OCI-LY7 (cell line): ENCODE measurements around the gene TTC22. TPM values are rescaled to one million over a fixed set of nuclear protein-coding genes. Genes with fewer than 3 reads are reported as not detected.

Source experiments
- BruUV-seq: library from RNA; stranded (reverse); fragments of 400-500 nt; replicated peaks from 2 replicates; lab custom pipeline; 2021; lab: Mats Ljungman, UMichigan
- CTCF ChIA-PET: fragments of 300-600 bp; sonication (Branson Sonifier 250); formaldehyde crosslinking; loops from one replicate; lab custom pipeline; 2022; ENCODE audit warnings: antibody characterized with exemption; ENCODE audit not compliant: unreplicated experiment; lab: Charles Lee
- POLR2A ChIA-PET: fragments of 300-600 bp; sonication (Branson Sonifier 250); formaldehyde crosslinking; loops from one replicate; lab custom pipeline; 2022; ENCODE audit warnings: antibody characterized with exemption; lab: Charles Lee
- DNase-seq: peaks from one replicate; pipeline ENCODE4 v3.0.0-alpha.2; 2015; ENCODE audit warnings: low spot score
- H2AFZ ChIP-seq: fragments of 200-600 bp; sonication (generic), shearing (Covaris generic); 2 replicates; pipeline ENCODE4 v1.6.1; 2014; ENCODE audit warnings: mild to moderate bottlenecking, antibody characterized with exemption, low read length, moderate library complexity
- H3K27ac ChIP-seq: fragments of 200-600 bp; sonication (generic); 2 replicates; pipeline ENCODE4 v1.5.1; 2014; ENCODE audit warnings: mixed run types, low read depth, mild to moderate bottlenecking, moderate library complexity, low read length, inconsistent platforms; ENCODE audit not compliant: poor library complexity, severe bottlenecking
- H3K36me3 ChIP-seq: fragments of 200-600 bp; sonication (generic); 2 replicates; pipeline ENCODE4 v1.6.1; 2014; ENCODE audit warnings: mild to moderate bottlenecking, antibody characterized with exemption, low read length, moderate library complexity, mixed read lengths; ENCODE audit not compliant: insufficient read depth
- H3K4me1 ChIP-seq: fragments of 200-600 bp; sonication (generic); 2 replicates; pipeline ENCODE4 v1.5.1; 2014; ENCODE audit warnings: mild to moderate bottlenecking, low read length; ENCODE audit not compliant: insufficient read depth, poor library complexity, severe bottlenecking
- H3K4me2 ChIP-seq: fragments of 200-600 bp; sonication (generic); 2 replicates; pipeline ENCODE4 v1.6.1; 2014; ENCODE audit warnings: mild to moderate bottlenecking, low read length
- H3K4me3 ChIP-seq: fragments of 200-600 bp; sonication (generic); 2 replicates; pipeline ENCODE4 v1.5.1; 2014; ENCODE audit warnings: mild to moderate bottlenecking, low read depth, low read length; ENCODE audit not compliant: poor library complexity, severe bottlenecking
- H3K79me2 ChIP-seq: fragments of 200-600 bp; sonication (generic); 2 replicates; pipeline ENCODE4 v1.6.1; 2016; ENCODE audit warnings: low read depth, mild to moderate bottlenecking, low read length, moderate library complexity, mixed read lengths; ENCODE audit not compliant: insufficient read depth
- H3K9me2 ChIP-seq: fragments of 200-600 bp; sonication (generic); 2 replicates; pipeline ENCODE4 v1.6.1; 2016; ENCODE audit warnings: mild to moderate bottlenecking, low read length, mixed read lengths; ENCODE audit not compliant: insufficient read depth
- H3K9me3 ChIP-seq: fragments of 200-600 bp; sonication (generic); 2 replicates; pipeline ENCODE4 v1.6.1; 2014; ENCODE audit warnings: mild to moderate bottlenecking, mixed run types, low read length, mixed read lengths
- H4K20me1 ChIP-seq: fragments of 200-600 bp; sonication (generic); 2 replicates; pipeline ENCODE4 v1.6.1; 2014; ENCODE audit warnings: mild to moderate bottlenecking, antibody characterized with exemption, low read length, moderate library complexity, mixed read lengths; ENCODE audit not compliant: insufficient read depth
- EZH2phosphoT487 ChIP-seq: fragments of 200-600 bp; sonication (generic); IDR thresholded peaks from 2 replicates; pipeline ENCODE4 v1.6.1; 2018; ENCODE audit warnings: low read depth, borderline replicate concordance, mild to moderate bottlenecking, mixed run types, antibody characterized with exemption, low read length, moderate library complexity, mixed read lengths
- intact Hi-C: fragments of 100-400 bp; cut with micrococcal nuclease; formaldehyde crosslinking; loops from one replicate; pipeline ENCODE4 v1.10.0; 2022; ENCODE audit not compliant: unreplicated experiment
- total RNA-seq, 2 experiments: library from RNA; depleted of rRNA in 1 of 2; stranded (reverse); fragments of >200 nt in 1 of 2; shearing (Covaris generic) in 1 of 2; gene quantifications; 2 replicates each; pipeline ENCODE4 v1.2.3, GENCODE V29; 2014 to 2022
- TF ChIP-seq, protein P1 (sequence below): fragments of 200-600 bp; sonication (generic); conservative IDR thresholded peaks from 2 replicates; pipeline ENCODE4 v1.5.1; 2014; ENCODE audit warnings: mild to moderate bottlenecking, antibody characterized with exemption, low read length, moderate library complexity, mixed read lengths

The TTC22 gene
- total RNA-seq, 2 experiments from 2014 or later: not detected

DNA sequence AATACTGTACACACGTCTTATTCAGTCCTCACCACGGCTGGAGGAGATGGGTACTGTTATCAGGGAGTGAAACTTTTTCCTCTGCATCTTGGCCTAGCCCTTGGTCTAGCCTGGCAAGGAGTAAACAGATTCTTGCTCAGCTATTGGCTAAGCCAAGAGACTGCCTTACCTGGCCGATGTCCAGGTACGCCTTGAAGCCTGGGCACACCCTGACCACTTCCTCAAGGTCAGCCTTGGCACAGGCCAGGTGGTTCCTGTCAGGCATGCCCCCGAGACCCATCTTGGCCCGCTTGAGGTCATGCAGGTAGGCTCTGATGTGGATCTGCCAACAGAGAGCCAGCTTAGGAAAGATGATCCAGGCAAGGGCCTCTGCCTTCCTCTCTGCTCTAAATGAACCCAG is 19.0 kb downstream of the TTC22 start:
- no peaks in the 10 kb centered on the region for H3K9me3 ChIP-seq
- intact Hi-C loops: no loop called here
- no peaks in the 10 kb centered on the region for H3K36me3 ChIP-seq
- H3K4me3 ChIP-seq: no peak overlapping the region
- no peak overlapping the region for H3K27ac ChIP-seq
- no peak overlapping the region for H3K4me2 ChIP-seq
- no peak for TF ChIP-seq EZH2phosphoT487
- TF ChIP-seq, protein P1, sequence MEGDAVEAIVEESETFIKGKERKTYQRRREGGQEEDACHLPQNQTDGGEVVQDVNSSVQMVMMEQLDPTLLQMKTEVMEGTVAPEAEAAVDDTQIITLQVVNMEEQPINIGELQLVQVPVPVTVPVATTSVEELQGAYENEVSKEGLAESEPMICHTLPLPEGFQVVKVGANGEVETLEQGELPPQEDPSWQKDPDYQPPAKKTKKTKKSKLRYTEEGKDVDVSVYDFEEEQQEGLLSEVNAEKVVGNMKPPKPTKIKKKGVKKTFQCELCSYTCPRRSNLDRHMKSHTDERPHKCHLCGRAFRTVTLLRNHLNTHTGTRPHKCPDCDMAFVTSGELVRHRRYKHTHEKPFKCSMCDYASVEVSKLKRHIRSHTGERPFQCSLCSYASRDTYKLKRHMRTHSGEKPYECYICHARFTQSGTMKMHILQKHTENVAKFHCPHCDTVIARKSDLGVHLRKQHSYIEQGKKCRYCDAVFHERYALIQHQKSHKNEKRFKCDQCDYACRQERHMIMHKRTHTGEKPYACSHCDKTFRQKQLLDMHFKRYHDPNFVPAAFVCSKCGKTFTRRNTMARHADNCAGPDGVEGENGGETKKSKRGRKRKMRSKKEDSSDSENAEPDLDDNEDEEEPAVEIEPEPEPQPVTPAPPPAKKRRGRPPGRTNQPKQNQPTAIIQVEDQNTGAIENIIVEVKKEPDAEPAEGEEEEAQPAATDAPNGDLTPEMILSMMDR: no peak
- H2AFZ ChIP-seq: no peak overlapping the region
- H3K4me1 ChIP-seq: no peaks in the 10 kb centered on the region
- CTCF ChIA-PET: no interaction called here
- H4K20me1 ChIP-seq: no peaks in the 10 kb centered on the region
- POLR2A ChIA-PET: no interaction called here
- no peak for DNase-seq
- BruUV-seq: no TSS peak
- no peaks in the 10 kb centered on the region for H3K9me2 ChIP-seq
- no peaks in the 10 kb centered on the region for H3K79me2 ChIP-seq

DNA sequence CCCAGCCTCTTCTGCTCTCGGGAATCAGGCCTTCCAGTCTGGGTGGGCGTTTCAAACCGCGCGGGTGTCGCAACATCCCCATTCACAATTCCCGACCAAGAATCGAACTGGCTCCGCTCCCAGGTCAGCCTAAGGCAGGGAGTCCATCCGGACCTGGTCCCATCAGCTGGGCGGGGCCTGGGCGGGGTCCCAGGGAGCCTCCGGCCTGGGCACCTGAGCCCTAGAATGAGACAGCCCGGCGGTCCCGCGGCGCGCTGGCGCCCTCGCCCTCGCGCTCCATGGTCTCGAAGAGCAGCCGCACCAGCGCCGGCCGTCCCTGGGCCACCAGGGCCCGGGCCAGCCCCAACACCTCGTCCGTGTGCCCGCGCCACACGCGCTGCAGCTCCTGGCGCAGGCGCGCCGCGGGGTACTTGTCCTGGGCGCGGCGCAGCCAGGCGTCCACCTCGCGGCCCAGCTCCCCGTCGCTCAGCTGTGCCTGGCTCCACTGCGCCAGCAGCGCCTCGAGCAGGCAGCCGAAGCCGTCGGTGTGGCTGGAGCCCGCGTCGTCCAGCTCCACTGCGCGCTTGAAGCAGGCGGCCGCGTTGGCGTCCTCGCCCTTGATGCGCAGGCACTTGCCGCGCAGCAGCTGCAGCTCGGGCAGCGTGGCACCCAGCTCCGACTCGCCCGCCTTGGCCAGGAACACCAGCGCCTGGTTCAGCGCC is 19.9 kb downstream of the TTC22 start:
- H3K9me2 ChIP-seq: no peaks in the 10 kb centered on the region
- no peaks in the 10 kb centered on the region for H4K20me1 ChIP-seq
- H3K4me1 ChIP-seq: no peaks in the 10 kb centered on the region
- no peak overlapping the region for H2AFZ ChIP-seq
- H3K79me2 ChIP-seq: no peaks in the 10 kb centered on the region
- ChIA-PET POLR2A (interaction anchor here (0.6 kb wide), 1 partner anchor 37 kb away, joined by 4 read pairs; no protein-coding TSS in a partner anchor), CTCF (no interaction called here)
- TF ChIP-seq EZH2phosphoT487: no peak
- TF ChIP-seq, protein P1: no peak
- no peaks in the 10 kb centered on the region for H3K36me3 ChIP-seq
- H3K4me3 ChIP-seq: no peak overlapping the region
- H3K4me2 ChIP-seq: no peak overlapping the region
- no peaks in the 10 kb centered on the region for H3K9me3 ChIP-seq
- intact Hi-C loops: no loop called here
- DNase-seq: no peak
- BruUV-seq: no TSS peak
- no peak overlapping the region for H3K27ac ChIP-seq

DNA sequence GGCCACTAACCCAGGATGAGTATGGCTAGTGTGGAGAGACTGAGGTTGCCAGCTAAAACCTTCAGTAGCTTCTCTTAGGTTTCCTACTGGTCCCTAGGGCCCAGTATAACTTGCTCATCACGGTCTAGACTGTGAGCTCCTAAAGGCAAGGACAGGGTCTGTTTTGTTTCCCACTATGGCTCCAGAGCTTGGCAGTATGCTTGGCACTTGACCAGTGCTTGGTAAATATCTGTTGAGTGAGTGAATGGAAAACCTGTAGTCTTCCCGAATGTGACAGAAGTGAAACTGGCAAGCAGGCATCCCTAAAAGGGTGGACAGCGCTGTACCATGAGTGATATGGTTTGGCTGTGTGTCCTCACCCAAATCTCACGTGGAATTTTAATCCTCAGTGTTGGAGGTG is 23.7 kb downstream of the TTC22 start:
- no TSS peak for BruUV-seq
- DNase-seq: no peak
- CTCF ChIA-PET: interaction anchor here (0.5 kb wide), 1 partner anchor 614 kb away, joined by 3 read pairs; no protein-coding TSS in a partner anchor
- Histone ChIP-seq H4K20me1 (no peaks in the 10 kb centered on the region), H3K4me3 (no peak overlapping the region), H3K79me2 (no peaks in the 10 kb centered on the region), H2AFZ (no peak overlapping the region), H3K4me1 (peaks cover 6% of the 10 kb centered on the region), H3K9me2 (no peaks in the 10 kb centered on the region), H3K9me3 (no peaks in the 10 kb centered on the region), H3K27ac (no peak overlapping the region), H3K4me2 (no peak overlapping the region), H3K36me3 (no peaks in the 10 kb centered on the region)
- intact Hi-C loops: no loop called here
- POLR2A ChIA-PET: no interaction called here
- no peak for TF ChIP-seq EZH2phosphoT487
- TF ChIP-seq, protein P1: no peak
